Renal pelvis (tissue), 4 donors: Measurements from ENCODE around the gene CAPN5. TPM values are rescaled to one million over a fixed set of nuclear protein-coding genes. Genes with fewer than 3 reads are reported as not detected.
A peak's percentile ranks its signal among the peaks of the same experiment; 100 is the strongest.
"Not testable (repeated sequence)": the region's sequence is repeated elsewhere in the genome, so short reads cannot be mapped to it uniquely, and the experiment has no call there.

Experiments
- DNase-seq: peaks from one replicate; pipeline ENCODE4 v3.0.0-alpha.2; 2013
- polyA plus RNA-seq, 3 donors: library from polyadenylated mRNA; unstranded; fragments of 120-200 nt; gene quantifications; one replicate each; pipeline ENCODE4 v1.2.1, GENCODE V29; 2013; ENCODE audit not compliant: insufficient read length in 3 of 3

CAPN5 gene
- polyA plus RNA-seq, 3 donors, result 30.0 to 34.0 (median 30.5) TPM

- peak; percentile 30 for DNase-seq
These were observed 27.0 kb upstream of the CAPN5 start for GRCh38 chr11:77039491-77040400.

DNA sequence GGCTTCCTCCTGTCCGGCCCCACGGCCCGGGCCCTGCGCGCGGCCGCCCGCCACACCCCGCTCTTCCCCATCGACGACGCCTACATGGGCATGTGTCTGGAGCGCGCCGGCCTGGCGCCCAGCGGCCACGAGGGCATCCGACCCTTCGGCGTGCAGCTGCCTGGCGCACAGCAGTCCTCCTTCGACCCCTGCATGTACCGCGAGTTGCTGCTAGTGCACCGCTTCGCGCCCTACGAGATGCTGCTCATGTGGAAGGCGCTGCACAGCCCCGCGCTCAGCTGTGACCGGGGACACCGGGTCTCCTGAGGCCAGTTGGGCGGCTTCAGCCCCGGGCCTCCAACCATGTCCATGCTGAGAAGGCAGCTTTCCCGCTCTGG lies 26.4 kb upstream of the CAPN5 start:
- DNase-seq, result no peak

GRCh38 chr11:77040889-77041288 lies 25.9 kb upstream of the CAPN5 start:
- DNase-seq, result no peak

DNA sequence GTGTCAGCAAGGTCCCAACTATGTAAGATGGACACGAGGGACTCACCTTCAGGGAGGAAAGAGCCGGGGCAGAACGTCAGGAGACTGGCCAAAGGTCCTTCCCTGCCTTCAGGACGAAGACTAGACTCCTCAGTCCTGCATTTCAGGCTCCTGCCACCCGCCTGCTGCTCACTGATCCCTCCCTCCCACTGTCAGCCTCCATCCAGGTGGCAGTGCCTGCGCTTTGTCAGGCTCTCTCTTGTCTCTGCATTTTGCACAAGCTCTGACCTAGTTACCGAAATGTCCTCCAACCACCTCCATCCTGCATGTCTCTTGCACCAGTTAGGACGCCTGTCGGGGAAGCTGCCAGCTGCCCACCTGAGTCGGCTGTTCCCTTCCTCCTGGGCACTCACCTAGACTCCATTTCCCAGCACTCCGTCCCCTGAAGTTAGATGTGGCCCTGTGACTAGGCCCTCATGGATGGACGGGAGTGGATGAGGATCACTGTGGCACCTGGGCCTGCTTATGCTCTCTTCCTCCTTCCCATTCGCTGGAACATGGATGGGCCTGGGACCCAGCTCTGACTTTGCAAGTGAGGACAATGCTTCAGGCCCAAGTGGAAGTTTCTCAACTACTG lies 24.6 kb upstream of the CAPN5 start:
- DNase-seq, result no peak

DNA sequence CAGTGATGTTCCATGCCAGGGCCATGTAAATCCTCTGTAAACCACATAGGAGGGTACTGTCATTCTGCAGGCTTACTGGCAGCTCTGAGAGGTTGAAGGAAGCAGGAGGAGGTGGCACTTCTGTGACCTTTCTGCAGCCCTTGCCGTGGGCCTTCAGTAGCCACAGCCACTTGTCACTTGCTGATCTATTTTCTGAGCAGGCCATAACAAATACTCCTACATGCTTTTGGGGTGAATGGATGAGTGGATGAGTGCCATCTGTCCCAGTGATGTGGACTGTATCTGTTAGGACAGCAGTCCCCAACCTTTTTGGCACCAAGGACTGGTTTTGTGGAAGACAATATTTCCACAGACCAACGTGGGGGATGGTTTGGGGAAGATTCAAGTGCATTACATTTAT lies 22.4 kb upstream of the CAPN5 start:
- DNase-seq, result no peak

GRCh38 chr11:77044886-77045285 lies 21.9 kb upstream of the CAPN5 start:
- DNase-seq, result no peak

- no peak for DNase-seq
These were observed 20.7 kb upstream of the CAPN5 start for GRCh38 chr11:77046060-77046501.

DNA sequence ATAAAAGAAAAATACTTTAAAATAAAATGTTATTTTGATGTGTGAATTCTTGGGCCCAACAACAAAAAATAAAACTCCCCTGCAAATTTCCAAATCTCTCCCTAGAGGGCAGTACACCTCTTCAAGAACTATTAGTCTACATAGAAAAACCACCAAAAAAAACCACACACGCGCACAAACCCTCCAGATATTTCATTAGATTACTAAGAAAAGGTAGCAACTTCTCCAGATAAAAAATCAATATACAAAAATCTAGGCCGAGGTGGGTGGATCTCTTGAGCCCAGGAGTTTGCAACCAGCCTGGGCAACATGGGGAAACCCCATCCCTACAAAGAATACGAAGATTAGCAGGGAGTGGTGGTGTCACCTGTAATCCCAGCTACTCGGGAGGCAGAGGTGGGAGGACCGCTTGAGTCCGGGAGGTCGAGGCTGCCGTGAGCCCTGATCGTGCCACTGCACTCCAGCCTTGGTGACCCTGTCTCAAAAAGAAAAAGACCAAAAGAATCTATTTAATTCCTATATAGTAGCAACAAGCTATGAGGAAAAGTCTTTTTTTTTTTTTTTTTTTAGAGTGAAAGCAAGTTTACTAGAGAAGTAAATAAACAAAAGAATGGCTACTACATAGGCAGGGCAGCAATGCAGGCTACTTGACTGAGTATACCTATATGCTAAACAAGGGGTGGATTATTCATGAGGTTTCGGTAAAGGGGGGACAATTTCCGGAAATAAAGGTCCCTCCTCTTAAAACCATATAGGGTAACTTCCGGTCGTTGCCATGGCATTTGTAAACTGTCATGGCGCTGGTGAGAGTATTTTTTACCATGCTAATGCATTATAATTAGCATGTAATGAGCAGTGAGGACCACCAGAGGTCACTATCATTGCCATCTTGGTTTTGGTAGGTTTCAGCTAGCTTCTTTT lies 19.5 kb upstream of the CAPN5 start:
- DNase-seq, result peak; percentile 95

DNA sequence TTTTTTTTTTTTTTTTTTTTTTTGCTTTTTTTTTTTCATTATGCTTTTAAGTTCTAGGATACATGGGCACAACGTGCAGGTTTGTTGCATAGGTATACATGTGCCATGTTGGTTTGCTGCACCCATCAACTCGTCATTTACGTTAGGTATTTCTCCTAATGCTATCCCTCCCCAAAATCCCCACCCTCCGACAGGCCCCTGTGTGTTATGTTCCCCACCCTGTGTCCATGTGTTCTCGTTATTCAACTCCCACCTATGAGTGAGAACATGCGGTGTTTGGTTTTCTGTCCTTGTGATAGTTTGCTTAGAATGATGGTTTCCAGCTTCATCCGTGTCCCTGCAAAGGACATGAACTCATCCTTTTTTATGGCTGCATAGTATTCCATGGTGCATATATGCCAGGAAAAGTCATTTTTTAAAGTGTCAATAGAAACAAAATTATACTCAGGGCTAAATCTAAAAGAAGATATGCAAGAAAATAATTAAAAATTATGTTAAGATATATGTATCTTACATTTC lies 18.8 kb upstream of the CAPN5 start:
- DNase-seq, result not testable (repeated sequence)

GRCh38 chr11:77049026-77049425 lies 17.7 kb upstream of the CAPN5 start:
- DNase-seq, result no peak

- no peak for DNase-seq
These were observed 15.3 kb upstream of the CAPN5 start for GRCh38 chr11:77051511-77051910.

DNA sequence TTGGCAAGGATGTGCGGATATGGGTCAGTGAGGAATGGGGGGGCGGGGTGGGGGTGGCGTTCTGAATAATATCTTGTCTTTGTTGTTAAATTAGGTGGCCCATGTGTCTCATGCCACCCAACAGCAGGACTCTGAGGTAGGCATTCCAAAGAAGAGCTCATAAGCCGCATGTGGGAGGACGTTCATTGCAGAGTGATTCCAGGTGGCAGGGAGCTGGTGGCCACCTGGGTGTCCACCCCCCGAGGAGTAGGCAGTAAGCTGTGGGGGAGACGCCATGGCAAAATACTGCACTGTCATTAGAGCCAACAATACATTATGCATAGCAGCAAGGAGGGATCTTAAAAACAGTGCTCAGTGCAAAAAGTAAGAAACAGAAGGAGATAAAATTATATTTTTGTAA lies 14.3 kb upstream of the CAPN5 start:
- DNase-seq, result peak; percentile 62

- DNase-seq, result no peak
These were observed 13.4 kb upstream of the CAPN5 start for GRCh38 chr11:77053217-77054015.

- no peak for DNase-seq
These were observed 12.7 kb upstream of the CAPN5 start for GRCh38 chr11:77054084-77054483.

GRCh38 chr11:77055101-77055561 lies 11.6 kb upstream of the CAPN5 start:
- no peak for DNase-seq

- DNase-seq, result no peak
These were observed 10.9 kb upstream of the CAPN5 start for GRCh38 chr11:77055913-77056312.

DNA sequence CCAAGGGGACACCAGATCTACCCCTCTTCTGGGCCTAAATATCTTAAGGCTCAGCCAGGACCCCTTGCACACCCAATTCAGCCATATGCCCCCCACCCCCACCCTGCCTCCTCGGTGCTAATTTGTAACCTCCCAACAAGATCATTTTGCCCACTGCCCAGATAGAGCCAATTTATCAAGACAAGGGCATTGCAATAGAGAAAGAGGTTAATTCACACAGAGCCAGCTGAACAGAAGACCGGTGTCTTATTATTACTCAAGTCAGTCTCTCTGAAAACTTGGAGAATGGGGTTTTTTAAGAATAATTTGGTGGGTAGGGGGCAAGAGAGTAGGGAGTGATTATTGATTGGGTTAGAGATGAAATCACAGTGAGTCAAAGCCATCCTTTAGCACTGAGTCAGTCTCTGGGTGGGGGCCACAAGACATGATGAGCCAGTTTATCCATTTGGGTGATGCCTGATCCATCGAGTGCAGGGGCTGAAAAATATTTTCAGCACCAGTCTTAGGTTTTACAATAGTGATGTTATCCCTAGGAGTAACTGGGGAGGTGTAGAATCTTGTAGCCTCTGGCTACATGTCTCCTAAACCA lies 9.9 kb upstream of the CAPN5 start:
- no peak for DNase-seq

GRCh38 chr11:77057938-77058474 lies 8.8 kb upstream of the CAPN5 start:
- no peak for DNase-seq

DNA sequence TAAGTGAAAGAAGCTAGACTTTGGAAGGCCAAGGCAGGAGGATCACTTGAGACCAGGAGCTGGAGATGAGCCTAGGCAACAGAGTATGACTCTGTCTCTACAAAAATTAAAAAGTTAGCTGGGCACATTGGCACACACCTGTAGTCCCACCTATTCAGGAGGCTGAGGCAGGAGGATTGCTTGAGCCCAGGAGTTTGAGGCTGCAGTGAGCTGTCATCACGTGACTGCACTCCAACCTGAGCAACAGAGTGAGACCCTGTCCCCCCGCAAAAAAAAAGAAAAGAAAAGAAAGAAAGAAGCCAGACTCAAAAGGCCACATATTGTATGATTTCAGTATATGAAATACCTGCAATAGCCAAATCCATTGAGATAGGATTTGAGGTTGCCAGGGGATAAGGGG lies 7.9 kb upstream of the CAPN5 start:
- DNase-seq, result no peak

DNA sequence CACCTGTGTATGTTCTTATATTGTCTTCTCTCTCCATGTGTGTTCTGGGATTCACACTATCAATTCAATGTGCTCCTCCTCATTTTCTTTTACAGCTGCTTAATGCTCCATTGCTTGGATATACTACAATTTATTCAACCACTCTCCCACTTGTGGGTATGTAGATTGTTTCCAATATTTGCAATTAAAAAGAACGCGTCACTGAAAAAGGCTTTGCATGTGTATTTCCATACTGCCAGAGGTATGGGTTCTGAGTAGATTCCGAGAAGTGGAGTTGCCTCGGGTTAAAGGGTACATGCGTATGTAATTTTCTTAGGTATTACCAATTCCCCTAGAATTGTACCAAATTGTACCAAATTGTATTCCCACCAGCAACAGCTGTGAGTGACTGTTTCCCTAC lies 7.0 kb upstream of the CAPN5 start:
- DNase-seq, result no peak
